Nephron (organoid): ENCODE measurements around the gene RPL29.

Source experiments
- H3K27ac Mint-ChIP-seq, 3 experiments: 2 replicates each; pipeline ENCODE4 v1.8.0; 2020; ENCODE audit warnings: mixed read lengths in 3 of 3, mild to moderate bottlenecking in 2 of 3, moderate library complexity in 1 of 3
- H3K27me3 Mint-ChIP-seq: 2 replicates; pipeline ENCODE4 v1.8.0; 2021; ENCODE audit warnings: low read depth, mild to moderate bottlenecking, moderate library complexity, mixed read lengths
- H3K36me3 Mint-ChIP-seq: 2 replicates; pipeline ENCODE4 v1.8.0; 2020; ENCODE audit warnings: low read depth, mixed read lengths
- H3K4me1 Mint-ChIP-seq: 2 replicates; pipeline ENCODE4 v1.8.0; 2020; ENCODE audit warnings: mixed read lengths
- H3K4me3 Mint-ChIP-seq, 3 experiments: 2 replicates each; pipeline ENCODE4 v1.8.0; 2020; ENCODE audit warnings: mild to moderate bottlenecking in 3 of 3, mixed read lengths in 3 of 3, moderate library complexity in 2 of 3
- H3K9me3 Mint-ChIP-seq: 2 replicates; pipeline ENCODE4 v1.8.0; 2020; ENCODE audit warnings: mixed read lengths
- CTCF ChIP-seq, 3 experiments: fragments of 200-600 bp; sonication (generic); IDR thresholded peaks; one replicate each; pipeline ENCODE4 v1.5.0; 2021; ENCODE audit warnings: antibody characterized with exemption in 3 of 3; ENCODE audit not compliant: unreplicated experiment in 3 of 3

RPL29 gene

GRCh38 chr3:51974277-51974962 is 21.3 kb downstream of the RPL29 start:
- Mint-ChIP-seq H3K27me3 (no peaks in the 10 kb centered on the region), H3K4me3 (peak overlapping the region; percentile 93 to 96 (median 94)), H3K4me1 (peaks cover 38% of the 10 kb centered on the region), H3K36me3 (no peaks in the 10 kb centered on the region), H3K9me3 (no peaks in the 10 kb centered on the region), H3K27ac (peak overlapping the region; percentile 90 to 95 (median 91))
- peak in 1 of 3 experiments; percentile 55 for TF ChIP-seq CTCF (IDR thresholded peaks at IDR 0.05; ENCODE audit: unreplicated experiment in 3 of 3)

- Mint-ChIP-seq H3K27ac (peak overlapping the region in 2 of 3 experiments; percentile 53 to 57), H3K27me3 (no peaks in the 10 kb centered on the region), H3K9me3 (no peaks in the 10 kb centered on the region), H3K36me3 (no peaks in the 10 kb centered on the region), H3K4me1 (peaks cover 43% of the 10 kb centered on the region), H3K4me3 (peak overlapping the region; percentile 49 to 76 (median 51))
- TF ChIP-seq CTCF (IDR thresholded peaks at IDR 0.05; ENCODE audit: unreplicated experiment in 3 of 3) = no peak
Measured at GRCh38 chr3:51971350-51971749, 24.3 kb downstream of the RPL29 start.

- H3K9me3 Mint-ChIP-seq = no peaks in the 10 kb centered on the region
- no peak for TF ChIP-seq CTCF (IDR thresholded peaks at IDR 0.05; ENCODE audit: unreplicated experiment in 3 of 3)
- H3K36me3 Mint-ChIP-seq = no peaks in the 10 kb centered on the region
- no peaks in the 10 kb centered on the region for H3K27me3 Mint-ChIP-seq
- peak overlapping the region; percentile 33 to 68 (median 53) for H3K27ac Mint-ChIP-seq
- H3K4me3 Mint-ChIP-seq = peak overlapping the region; percentile 51 to 76 (median 57)
- peaks cover 45% of the 10 kb centered on the region for H3K4me1 Mint-ChIP-seq
Measured at GRCh38 chr3:51970606-51971300, 24.9 kb downstream of the RPL29 start.

- Mint-ChIP-seq H3K9me3 (no peaks in the 10 kb centered on the region), H3K27ac (peak overlapping the region in 1 of 3 experiments; percentile 90), H3K27me3 (no peaks in the 10 kb centered on the region), H3K36me3 (no peaks in the 10 kb centered on the region), H3K4me3 (peak overlapping the region in 2 of 3 experiments; percentile 55 to 76), H3K4me1 (peaks cover 47% of the 10 kb centered on the region)
- TF ChIP-seq CTCF (IDR thresholded peaks at IDR 0.05; ENCODE audit: unreplicated experiment in 3 of 3) = no peak
Measured at GRCh38 chr3:51969841-51970240, 25.9 kb downstream of the RPL29 start.

- Mint-ChIP-seq H3K4me1 (peaks cover 49% of the 10 kb centered on the region), H3K27me3 (peaks cover 3% of the 10 kb centered on the region), H3K9me3 (no peaks in the 10 kb centered on the region), H3K4me3 (peak overlapping the region; percentile 89 to 93 (median 90)), H3K36me3 (no peaks in the 10 kb centered on the region), H3K27ac (peak overlapping the region; percentile 79 to 96 (median 90))
- TF ChIP-seq CTCF (IDR thresholded peaks at IDR 0.05; ENCODE audit: unreplicated experiment in 3 of 3) = no peak
Measured at GRCh38 chr3:51968883-51969678, 26.6 kb downstream of the RPL29 start.
